Body of pancreas (tissue), 4 donors: Measurements from ENCODE around the gene ULBP1. TPM values are rescaled to one million over a fixed set of nuclear protein-coding genes. Genes with fewer than 3 reads are reported as not detected.
"Not testable (repeated sequence)": the region's sequence is repeated elsewhere in the genome, so short reads cannot be mapped to it uniquely, and the experiment has no call there.

Source experiments
- ATAC-seq: fragments of 150-250 bp; one replicate; pipeline ENCODE4 v1.9.1; 2016
- DNase-seq, 4 donors: peaks; one replicate each; pipeline ENCODE4 v3.0.0-alpha.2; 2019
- H3K27ac ChIP-seq, 4 donors: fragments of 200-600 bp; sonication (generic); 1 replicate in 3 of 4; 2 replicates in 1 of 4; pipeline versions ENCODE4 v1.5.1 to v1.6.1; 2016 to 2019; ENCODE audit warnings: mild to moderate bottlenecking in 1 of 4, mixed read lengths in 1 of 4, moderate library complexity in 1 of 4
- H3K27me3 ChIP-seq, 2 donors: fragments of 200-600 bp; sonication (generic); one replicate each; pipeline ENCODE4 v1.6.0; 2016; ENCODE audit warnings: mild to moderate bottlenecking in 1 of 2
- H3K36me3 ChIP-seq, 2 donors: fragments of 200-600 bp; sonication (generic); replicated peaks in 1 of 2; 2 replicates each; pipeline ENCODE4 v1.5.1; 2016; ENCODE audit warnings: low read depth in 2 of 2; ENCODE audit not compliant: insufficient read depth in 1 of 2
- H3K4me1 ChIP-seq: fragments of 200-600 bp; sonication (generic); one replicate; pipeline ENCODE4 v1.6.0; 2016
- H3K4me3 ChIP-seq, 2 donors: fragments of 200-600 bp; sonication (generic); 1 replicate in 1 of 2; 2 replicates in 1 of 2; pipeline ENCODE4 v1.5.1; 2016 to 2019
- H3K9me3 ChIP-seq, 3 donors: fragments of 200-600 bp; sonication (generic); 1 replicate in 2 of 3; 2 replicates in 1 of 3; pipeline ENCODE4 v1.5.1; 2016
- POLR2A ChIP-seq, 3 donors: fragments of 450-650 bp; IDR thresholded peaks; one replicate each; pipeline ENCODE4 v1.6.1; 2016; ENCODE audit warnings: antibody characterized with exemption in 3 of 3, mild to moderate bottlenecking in 2 of 3
- WGBS, 2 donors: methylation state at CpG; one replicate each; pipeline ENCODE4 v1.1.5; 2017; 5-methylcytosine and 5-hydroxymethylcytosine counted together
- intact Hi-C: fragments of 100-400 bp; cut with DNase I; formaldehyde crosslinking; loops from one replicate; pipeline ENCODE4 v1.15.1; 2023
- total RNA-seq, 2 donors: library from RNA; depleted of rRNA; stranded (reverse); fragments of >200 nt; gene quantifications; one replicate each; pipeline ENCODE4 v1.1.0, GENCODE V29; 2016
- TF ChIP-seq, protein P1 (sequence below), 7 experiments: fragments of 450-650 bp in 4 of 7; fragments of 200-600 bp in 3 of 7; sonication (generic) in 3 of 7; IDR thresholded peaks; one replicate each; pipeline ENCODE4 v1.5.1; 2016 to 2019; ENCODE audit warnings: antibody characterized with exemption in 7 of 7

The ULBP1 gene
- total RNA-seq, 2 donors from 2014 or later = not detected

DNA sequence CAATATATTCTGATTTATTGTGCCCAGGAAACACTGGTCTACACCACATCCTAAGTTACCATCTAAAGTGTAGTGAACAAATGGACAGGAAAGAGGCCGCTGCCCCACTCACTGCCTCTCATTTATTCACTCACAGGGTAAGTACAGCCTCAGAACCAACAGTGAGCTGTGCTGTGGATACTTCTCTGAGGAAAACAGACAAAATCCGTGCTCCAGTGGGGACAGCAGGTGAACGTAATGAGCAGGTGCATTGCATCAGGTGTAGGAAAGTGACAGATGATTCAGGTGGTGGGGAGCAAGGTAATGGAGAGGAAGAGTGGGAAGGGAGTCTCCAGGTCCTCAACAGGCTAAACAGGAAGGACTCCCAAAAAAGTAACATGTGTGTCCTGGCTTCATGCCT is 30.3 kb upstream of the ULBP1 start:
- no peak for ATAC-seq
- Histone ChIP-seq H3K36me3 (no peaks in the 10 kb centered on the region), H3K27me3 (peaks cover 0 to 22% of the 10 kb centered on the region in 2 donors), H3K27ac (no peak overlapping the region), H3K4me1 (peaks cover 5% of the 10 kb centered on the region), H3K9me3 (no peaks in the 10 kb centered on the region), H3K4me3 (no peak overlapping the region)
- intact Hi-C loops = loop anchor here (5.0 kb wide), 1 partner anchor 84 kb away; no protein-coding TSS in a partner anchor
- WGBS, 2 donors = 28 to 32% methylated on average over 3 of the region's 3 CpGs
- no peak for TF ChIP-seq POLR2A (IDR thresholded peaks at IDR 0.05)
- DNase-seq = no peak

DNA sequence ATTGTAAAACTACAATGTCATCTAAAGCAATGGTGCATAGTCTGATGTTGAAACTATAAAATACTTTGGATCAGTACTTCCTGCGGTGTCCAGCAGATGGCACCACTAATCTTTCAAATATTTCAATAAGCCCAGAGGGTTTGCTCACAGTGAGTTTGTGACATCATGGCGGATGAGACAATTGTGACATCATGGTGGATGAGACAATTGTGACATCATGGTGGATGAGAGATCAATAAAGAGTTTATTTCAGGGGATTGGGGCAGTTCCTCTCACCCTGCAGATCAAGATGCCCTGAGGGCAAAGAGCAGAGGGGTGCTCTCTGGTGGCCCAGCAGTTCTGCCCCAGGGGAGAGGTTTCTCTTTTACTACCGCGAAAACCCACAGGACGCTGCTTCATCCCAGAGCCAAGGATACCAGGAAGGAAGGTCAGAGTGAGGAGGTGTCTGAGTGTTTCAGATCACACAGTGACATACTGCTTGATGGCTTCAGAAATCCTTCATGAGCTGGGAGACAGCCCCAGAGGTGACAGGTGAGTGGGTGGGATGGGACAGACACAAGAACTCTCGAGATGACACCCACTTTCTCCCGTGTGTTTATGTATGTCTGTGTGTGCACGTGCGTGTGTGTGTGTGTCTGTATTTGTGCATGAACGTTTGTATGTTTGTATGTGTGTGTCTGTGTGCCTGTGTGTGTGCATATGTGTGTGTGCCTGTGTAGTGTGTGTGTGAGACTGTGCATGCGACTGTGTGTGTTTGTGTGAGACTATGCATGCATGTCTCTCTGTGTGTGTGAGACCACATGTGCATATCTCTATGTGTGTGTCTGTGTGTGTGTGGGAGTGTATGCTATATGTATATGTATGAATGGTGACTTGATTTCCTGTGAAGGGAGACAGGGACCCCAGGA is 29.2 kb upstream of the ULBP1 start:
- intact Hi-C loops = loop anchor here (5.0 kb wide), 1 partner anchor 83 kb away; no protein-coding TSS in a partner anchor
- no peak overlapping the region for H3K27ac ChIP-seq
- ATAC-seq (peak; percentile 78), DNase-seq (peak; percentile 72 to 78 (median 76))
- no peaks in the 10 kb centered on the region for H3K9me3 ChIP-seq
- H3K27me3 ChIP-seq = peaks cover 0 to 32% of the 10 kb centered on the region in 2 donors
- TF ChIP-seq, protein P1, sequence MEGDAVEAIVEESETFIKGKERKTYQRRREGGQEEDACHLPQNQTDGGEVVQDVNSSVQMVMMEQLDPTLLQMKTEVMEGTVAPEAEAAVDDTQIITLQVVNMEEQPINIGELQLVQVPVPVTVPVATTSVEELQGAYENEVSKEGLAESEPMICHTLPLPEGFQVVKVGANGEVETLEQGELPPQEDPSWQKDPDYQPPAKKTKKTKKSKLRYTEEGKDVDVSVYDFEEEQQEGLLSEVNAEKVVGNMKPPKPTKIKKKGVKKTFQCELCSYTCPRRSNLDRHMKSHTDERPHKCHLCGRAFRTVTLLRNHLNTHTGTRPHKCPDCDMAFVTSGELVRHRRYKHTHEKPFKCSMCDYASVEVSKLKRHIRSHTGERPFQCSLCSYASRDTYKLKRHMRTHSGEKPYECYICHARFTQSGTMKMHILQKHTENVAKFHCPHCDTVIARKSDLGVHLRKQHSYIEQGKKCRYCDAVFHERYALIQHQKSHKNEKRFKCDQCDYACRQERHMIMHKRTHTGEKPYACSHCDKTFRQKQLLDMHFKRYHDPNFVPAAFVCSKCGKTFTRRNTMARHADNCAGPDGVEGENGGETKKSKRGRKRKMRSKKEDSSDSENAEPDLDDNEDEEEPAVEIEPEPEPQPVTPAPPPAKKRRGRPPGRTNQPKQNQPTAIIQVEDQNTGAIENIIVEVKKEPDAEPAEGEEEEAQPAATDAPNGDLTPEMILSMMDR (IDR thresholded peaks at IDR 0.05) = peak; percentile 68 to 87 (median 82)
- no peak for TF ChIP-seq POLR2A (IDR thresholded peaks at IDR 0.05)
- no peak overlapping the region for H3K4me3 ChIP-seq
- 15 to 24% methylated on average over 11 of the region's 11 CpGs for WGBS, 2 donors
- H3K36me3 ChIP-seq = no peaks in the 10 kb centered on the region
- H3K4me1 ChIP-seq = peaks cover 13% of the 10 kb centered on the region

DNA sequence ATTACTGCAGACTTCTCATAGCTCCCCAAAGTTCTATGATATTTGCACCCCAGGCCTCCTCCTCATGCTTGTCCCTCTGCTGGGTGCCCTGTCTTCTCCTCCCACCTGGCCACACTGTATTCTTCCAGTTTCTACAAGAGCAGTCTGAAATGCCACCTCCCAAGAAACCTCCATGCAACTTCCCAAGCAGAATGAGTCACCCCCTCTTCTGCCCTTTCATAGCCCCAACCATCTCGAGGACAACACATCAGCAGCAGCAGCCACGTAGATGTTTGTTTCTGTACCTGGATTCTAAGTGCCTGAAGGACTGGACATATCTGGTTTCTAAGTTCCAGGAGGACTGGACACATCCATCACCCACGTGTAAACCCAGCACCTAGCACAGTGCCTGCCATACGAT is 28.5 kb upstream of the ULBP1 start:
- Histone ChIP-seq H3K27ac (no peak overlapping the region), H3K4me3 (no peak overlapping the region), H3K36me3 (no peaks in the 10 kb centered on the region), H3K27me3 (peaks cover 0 to 40% of the 10 kb centered on the region in 2 donors), H3K9me3 (no peaks in the 10 kb centered on the region), H3K4me1 (peaks cover 13% of the 10 kb centered on the region)
- ATAC-seq (no peak), DNase-seq (no peak)
- intact Hi-C loops = no loop called here
- TF ChIP-seq, protein P1 (IDR thresholded peaks at IDR 0.05) = no peak
- TF ChIP-seq POLR2A (IDR thresholded peaks at IDR 0.05) = no peak
- WGBS, 2 donors = 44 to 45% methylated on average over 4 of the region's 4 CpGs

DNA sequence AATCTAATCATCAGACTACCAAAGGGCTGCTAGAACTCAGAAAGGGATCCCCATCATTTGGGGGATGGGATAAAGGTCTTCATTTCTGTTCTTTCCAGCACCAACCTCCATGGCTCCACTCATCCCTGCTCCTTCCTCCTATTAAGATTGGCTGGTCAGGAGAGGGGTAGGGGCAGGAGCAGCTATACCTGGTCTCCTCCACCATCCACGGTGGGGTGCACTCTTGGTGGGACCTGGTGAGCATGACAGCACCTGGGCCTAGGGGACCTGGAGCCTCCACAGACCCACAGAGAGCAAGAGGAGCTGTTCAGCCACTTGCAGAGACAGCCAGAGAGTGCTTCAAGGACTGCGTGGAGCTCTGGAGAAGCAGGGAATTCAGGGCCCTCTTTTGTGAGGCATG is 28.1 kb upstream of the ULBP1 start:
- WGBS, 2 donors = 27 to 60% methylated on average over 1 to 2 of the region's 2 CpGs
- intact Hi-C loops = no loop called here
- DNase-seq = no peak

DNA sequence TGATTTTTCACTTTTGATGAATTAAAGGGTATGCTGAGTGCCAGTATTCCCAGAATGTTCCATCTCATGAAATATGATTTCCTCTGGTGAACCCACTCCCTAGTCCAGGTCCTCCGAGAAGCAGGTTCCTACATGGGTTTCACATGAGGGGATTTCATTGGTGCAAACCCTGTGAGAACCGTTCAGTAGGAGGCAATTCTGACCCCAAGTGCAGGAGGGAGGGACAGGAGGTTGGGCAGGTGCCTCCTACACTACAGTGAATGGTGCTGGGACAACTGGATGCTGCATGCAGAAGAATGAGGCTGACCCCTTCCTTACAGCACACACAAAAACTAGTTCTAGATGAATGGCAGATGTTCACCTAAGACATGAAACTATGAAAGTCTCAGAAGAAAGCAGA is 27.0 kb upstream of the ULBP1 start:
- peaks cover 0 to 42% of the 10 kb centered on the region in 2 donors for H3K27me3 ChIP-seq
- WGBS, 2 donors = 40 to 55% methylated on average over 2 of the region's 2 CpGs

More for the DNA sequence above, 28.1 kb upstream of the ULBP1 start:
- Histone ChIP-seq H3K27me3 (peaks cover 0 to 42% of the 10 kb centered on the region in 2 donors), H3K27ac (no peak overlapping the region), H3K9me3 (no peaks in the 10 kb centered on the region), H3K4me3 (no peak overlapping the region), H3K36me3 (no peaks in the 10 kb centered on the region), H3K4me1 (peaks cover 13% of the 10 kb centered on the region)
- no peak for TF ChIP-seq POLR2A (IDR thresholded peaks at IDR 0.05)
- TF ChIP-seq, protein P1 (IDR thresholded peaks at IDR 0.05) = no peak
- ATAC-seq = no peak

DNA sequence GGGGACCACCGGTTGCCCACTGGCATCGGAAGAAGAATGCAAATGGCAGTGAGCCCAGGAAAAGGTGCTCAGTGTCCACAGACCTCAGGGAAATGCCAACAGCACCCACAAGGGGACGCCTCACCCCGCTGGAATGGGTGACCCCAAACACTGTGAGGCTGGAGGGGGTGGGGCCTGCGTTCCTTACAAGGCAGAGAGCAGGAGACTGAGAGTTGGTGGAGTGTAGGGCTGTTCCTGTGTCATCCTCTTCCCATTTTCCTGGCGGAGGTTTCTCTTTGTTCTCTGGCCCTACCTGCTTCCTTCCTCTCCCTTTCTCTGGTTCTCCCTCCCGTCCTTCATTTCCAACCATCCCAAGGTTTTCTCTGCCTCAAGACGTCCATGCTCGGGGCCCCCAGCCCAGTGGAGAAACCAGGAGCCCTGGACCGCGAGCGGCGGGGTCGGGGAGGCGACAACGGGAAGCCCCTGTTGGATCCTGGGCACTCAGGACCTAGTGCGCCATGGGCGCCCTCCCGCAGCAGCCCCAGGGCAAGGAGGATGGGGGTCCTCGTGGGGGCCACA is 25.7 kb upstream of the ULBP1 start:
- H3K36me3 ChIP-seq, H3K9me3 ChIP-seq, ATAC-seq, DNase-seq, H3K27ac ChIP-seq, intact Hi-C loops, H3K4me3 ChIP-seq: not testable (repeated sequence)
- 2 to 4% methylated on average over 14 to 16 of the region's 20 CpGs for WGBS, 2 donors
- H3K4me1 ChIP-seq = peaks cover 23% of the 10 kb centered on the region
- peaks cover 0 to 42% of the 10 kb centered on the region in 2 donors for H3K27me3 ChIP-seq

More for the DNA sequence above, 27.0 kb upstream of the ULBP1 start:
- Histone ChIP-seq H3K36me3 (no peaks in the 10 kb centered on the region), H3K4me3 (no peak overlapping the region), H3K27ac (no peak overlapping the region), H3K9me3 (no peaks in the 10 kb centered on the region), H3K4me1 (peaks cover 16% of the 10 kb centered on the region)
- intact Hi-C loops = no loop called here
- ATAC-seq (no peak), DNase-seq (no peak)
- TF ChIP-seq, protein P1 (IDR thresholded peaks at IDR 0.05) = no peak
- no peak for TF ChIP-seq POLR2A (IDR thresholded peaks at IDR 0.05)
